ENCODE data around the gene NHERF1. TPM values are rescaled to one million over a fixed set of nuclear protein-coding genes. Genes with fewer than 3 reads are reported as not detected.

The NHERF1 gene
- total RNA-seq, 1 donor from 2014 or later: 81.8 TPM

DNA sequence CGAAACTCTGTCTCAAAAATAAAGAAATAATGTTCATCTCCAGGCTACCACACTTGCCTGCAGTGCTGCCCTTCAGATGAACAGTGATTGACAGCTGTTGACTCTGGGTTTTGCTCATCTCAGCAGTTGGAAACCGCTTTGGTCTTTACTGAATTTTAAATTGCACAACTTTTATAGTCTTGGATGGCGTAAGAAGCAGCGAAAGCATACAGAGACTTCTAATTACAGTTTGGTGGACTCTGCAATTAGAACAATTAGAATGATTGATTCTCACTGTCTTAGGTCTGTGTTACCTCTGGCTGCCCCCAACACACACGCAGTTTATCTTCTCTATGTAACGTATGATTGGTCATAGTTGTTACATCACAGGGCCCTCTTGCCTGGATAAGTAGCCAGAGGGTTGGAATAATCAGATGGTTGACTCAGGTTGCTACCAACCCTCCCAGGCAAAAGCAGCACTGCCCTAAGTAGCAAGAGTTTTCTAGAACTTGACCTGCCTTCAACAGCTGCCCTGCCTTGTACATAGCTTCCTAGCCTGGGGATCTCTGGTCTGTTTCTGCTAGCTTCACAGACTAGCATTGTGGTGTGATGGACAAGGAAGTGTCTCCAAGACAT lies 29.6 kb downstream of the NHERF1 start:
- intact Hi-C loops (cut with DNase I): loop anchor here (10.0 kb wide), 2 partner anchors 333 to 573 kb away; partner anchors contain the start of gene RPL38
- Histone ChIP-seq H3K36me3 (peaks cover 1 to 20% of the 10 kb centered on the region in 2 donors), H3K4me1 (peaks cover 5 to 23% of the 10 kb centered on the region in 2 donors), H3K4me3 (no peak overlapping the region), H3K9me3 (no peaks in the 10 kb centered on the region), H3K27me3 (no peaks in the 10 kb centered on the region), H3K27ac (no peak overlapping the region)
- DNase-seq (ENCODE audit: low spot score in 2 of 2): no peak
- TF ChIP-seq, protein P1, sequence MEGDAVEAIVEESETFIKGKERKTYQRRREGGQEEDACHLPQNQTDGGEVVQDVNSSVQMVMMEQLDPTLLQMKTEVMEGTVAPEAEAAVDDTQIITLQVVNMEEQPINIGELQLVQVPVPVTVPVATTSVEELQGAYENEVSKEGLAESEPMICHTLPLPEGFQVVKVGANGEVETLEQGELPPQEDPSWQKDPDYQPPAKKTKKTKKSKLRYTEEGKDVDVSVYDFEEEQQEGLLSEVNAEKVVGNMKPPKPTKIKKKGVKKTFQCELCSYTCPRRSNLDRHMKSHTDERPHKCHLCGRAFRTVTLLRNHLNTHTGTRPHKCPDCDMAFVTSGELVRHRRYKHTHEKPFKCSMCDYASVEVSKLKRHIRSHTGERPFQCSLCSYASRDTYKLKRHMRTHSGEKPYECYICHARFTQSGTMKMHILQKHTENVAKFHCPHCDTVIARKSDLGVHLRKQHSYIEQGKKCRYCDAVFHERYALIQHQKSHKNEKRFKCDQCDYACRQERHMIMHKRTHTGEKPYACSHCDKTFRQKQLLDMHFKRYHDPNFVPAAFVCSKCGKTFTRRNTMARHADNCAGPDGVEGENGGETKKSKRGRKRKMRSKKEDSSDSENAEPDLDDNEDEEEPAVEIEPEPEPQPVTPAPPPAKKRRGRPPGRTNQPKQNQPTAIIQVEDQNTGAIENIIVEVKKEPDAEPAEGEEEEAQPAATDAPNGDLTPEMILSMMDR (IDR thresholded peaks at IDR 0.05): no peak

DNA sequence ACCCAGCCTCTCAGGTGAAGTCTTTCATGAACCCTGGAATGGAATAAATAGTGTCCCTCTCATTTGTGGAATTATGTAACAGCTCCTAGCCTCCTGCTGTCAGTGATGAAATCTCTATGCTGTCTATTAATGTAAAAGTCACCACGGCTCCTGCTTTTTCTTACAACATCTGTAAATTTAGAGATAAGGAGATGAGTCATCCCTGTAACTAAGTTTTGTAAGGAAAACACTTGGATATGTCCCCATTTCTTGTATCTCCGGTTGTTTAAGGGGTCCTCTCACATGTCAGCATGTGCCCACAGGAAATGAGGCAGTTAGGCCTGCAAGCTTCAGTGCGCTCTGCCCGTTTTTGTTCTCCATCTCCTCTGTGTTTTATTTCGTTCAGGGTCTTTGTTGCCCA lies 30.5 kb downstream of the NHERF1 start:
- H3K9me3 ChIP-seq: no peaks in the 10 kb centered on the region
- H3K36me3 ChIP-seq: peaks cover 0 to 15% of the 10 kb centered on the region in 2 donors
- TF ChIP-seq, protein P1 (IDR thresholded peaks at IDR 0.05): no peak
- intact Hi-C loops (cut with DNase I): loop anchor here (10.0 kb wide), 2 partner anchors 334 to 574 kb away; partner anchors contain the start of gene RPL38
- no peak for DNase-seq (ENCODE audit: low spot score in 2 of 2)
- H3K27me3 ChIP-seq: no peaks in the 10 kb centered on the region
- peaks cover 5 to 23% of the 10 kb centered on the region in 2 donors for H3K4me1 ChIP-seq
- no peak overlapping the region for H3K4me3 ChIP-seq
- no peak overlapping the region for H3K27ac ChIP-seq

DNA sequence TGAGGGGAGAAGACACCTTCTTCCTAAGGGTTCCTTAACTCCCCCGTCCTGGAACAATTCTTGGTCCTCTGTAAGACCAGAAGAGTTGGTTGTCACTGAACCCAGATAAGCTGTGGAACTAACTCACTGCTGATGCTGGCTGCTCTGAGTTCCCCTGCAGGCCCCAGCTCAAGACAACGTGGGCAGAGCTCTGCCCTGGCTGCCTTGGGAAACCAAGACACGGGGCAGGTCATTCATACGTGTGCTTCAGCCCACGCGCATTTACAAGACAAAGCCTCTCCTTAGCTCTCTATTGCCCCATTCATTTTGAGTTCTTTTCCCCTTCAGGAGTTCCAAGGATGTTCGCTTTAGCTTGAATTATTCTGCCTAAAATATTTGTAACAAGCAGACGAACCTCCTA lies 31.1 kb downstream of the NHERF1 start:
- no peak overlapping the region for H3K27ac ChIP-seq
- TF ChIP-seq, protein P1 (IDR thresholded peaks at IDR 0.05): no peak
- no peaks in the 10 kb centered on the region for H3K27me3 ChIP-seq
- H3K9me3 ChIP-seq: no peaks in the 10 kb centered on the region
- intact Hi-C loops (cut with DNase I): loop anchor here (10.0 kb wide), 2 partner anchors 335 to 575 kb away; partner anchors contain the start of gene RPL38
- DNase-seq (ENCODE audit: low spot score in 2 of 2): no peak
- peaks cover 0 to 15% of the 10 kb centered on the region in 2 donors for H3K36me3 ChIP-seq
- H3K4me1 ChIP-seq: peaks cover 5 to 20% of the 10 kb centered on the region in 2 donors
- H3K4me3 ChIP-seq: no peak overlapping the region

DNA sequence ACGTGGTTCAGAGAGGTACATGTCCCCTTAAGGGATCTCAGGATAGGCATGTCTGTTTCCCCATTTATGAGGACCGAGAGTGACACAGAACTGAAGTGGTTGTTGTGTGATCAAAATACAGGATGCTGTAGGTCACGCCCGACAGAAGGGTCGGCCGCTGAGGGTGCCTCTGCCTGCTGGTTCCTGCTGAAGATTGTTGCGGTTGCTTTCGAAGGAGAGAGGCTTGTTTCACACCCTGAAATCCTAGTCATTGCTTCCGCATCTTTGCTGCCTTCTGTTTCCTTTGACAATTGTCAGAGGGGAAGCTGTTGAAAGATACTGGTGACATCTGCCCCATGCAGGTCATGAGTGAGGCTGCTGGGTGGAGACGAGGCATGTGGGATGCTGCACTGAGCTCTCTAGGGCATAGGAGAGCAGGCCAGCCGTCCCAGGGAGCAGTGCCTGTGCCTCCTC lies 31.5 kb downstream of the NHERF1 start:
- Histone ChIP-seq H3K36me3 (peaks cover 0 to 15% of the 10 kb centered on the region in 2 donors), H3K4me1 (peaks cover 5 to 16% of the 10 kb centered on the region in 2 donors), H3K4me3 (no peak overlapping the region), H3K27ac (no peak overlapping the region), H3K27me3 (no peaks in the 10 kb centered on the region), H3K9me3 (no peaks in the 10 kb centered on the region)
- TF ChIP-seq, protein P1 (IDR thresholded peaks at IDR 0.05): no peak
- peak; percentile 39 to 78 for DNase-seq (ENCODE audit: low spot score in 2 of 2)
- intact Hi-C loops (cut with DNase I): loop anchor here (10.0 kb wide), 2 partner anchors 335 to 575 kb away; partner anchors contain the start of gene RPL38

DNA sequence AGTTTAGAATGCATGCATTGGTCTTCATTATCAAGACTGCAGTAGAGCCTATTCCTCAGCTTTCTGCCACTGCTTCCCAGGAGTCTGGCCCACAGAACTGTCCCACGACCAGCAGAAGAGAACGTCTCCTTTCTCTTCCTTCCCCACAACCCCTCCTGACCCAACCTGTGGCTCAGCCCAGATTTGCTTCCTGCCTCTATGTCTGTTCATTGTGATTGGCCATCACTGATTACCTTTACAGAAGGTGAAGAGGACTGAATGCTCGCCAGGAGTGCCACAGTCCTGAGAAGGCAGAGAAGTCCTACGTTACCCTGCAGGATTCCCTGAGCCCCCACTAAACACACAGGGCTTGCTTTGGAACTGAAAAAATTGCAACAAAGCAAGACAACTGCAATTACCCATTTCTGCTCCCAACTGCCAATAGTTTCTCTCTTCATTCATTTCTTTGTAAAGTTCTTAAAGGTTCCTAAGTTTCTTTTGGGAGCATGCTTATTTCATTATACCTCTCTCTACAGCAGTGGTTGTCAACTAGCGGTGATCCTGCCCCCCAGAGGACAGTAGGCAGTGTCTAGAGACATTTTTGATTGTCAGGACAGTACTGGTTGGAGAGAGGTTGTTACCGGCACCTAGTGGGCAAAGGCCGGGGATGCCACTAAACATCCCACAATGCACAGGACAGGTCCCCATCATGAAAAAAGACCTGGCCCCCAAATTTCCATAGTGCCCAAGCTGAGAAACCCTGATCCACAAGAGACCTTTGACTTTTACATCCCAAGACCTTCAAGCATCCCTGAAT lies 32.2 kb downstream of the NHERF1 start:
- no peak overlapping the region for H3K4me3 ChIP-seq
- peaks cover 0 to 9% of the 10 kb centered on the region in 2 donors for H3K4me1 ChIP-seq
- H3K27me3 ChIP-seq: no peaks in the 10 kb centered on the region
- no peak for DNase-seq (ENCODE audit: low spot score in 2 of 2)
- intact Hi-C loops (cut with DNase I): no loop called here
- H3K36me3 ChIP-seq: peaks cover 4 to 19% of the 10 kb centered on the region in 2 donors
- H3K9me3 ChIP-seq: no peaks in the 10 kb centered on the region
- H3K27ac ChIP-seq: no peak overlapping the region
- TF ChIP-seq, protein P1 (IDR thresholded peaks at IDR 0.05): no peak

Data from ascending aorta (tissue), 2 donors.